ENCODE measurements around the gene HOPX.

The HOPX gene

DNA sequence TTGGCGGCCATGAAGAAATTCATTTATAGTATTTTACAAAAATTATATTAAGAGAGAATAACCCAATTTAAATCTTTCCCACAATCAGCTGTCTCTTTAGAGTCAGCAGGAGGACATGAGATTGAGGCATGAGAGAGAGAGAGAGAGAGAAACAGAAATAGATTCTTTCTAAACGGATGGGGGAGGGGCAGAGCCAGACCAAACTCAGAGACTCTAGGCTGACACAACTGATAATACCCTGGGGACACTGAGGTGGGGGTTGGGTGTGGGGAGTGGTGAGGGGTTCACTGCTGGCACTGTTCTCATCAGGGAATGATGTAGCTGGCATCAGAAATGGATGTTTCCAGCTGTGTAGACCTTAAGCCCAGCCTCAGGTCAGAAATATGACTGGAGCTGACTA, 20.5 kb upstream of the HOPX start (continued):
- no peak for TF ChIP-seq ZNF37A (tag by site-specific recombination; IDR thresholded peaks at IDR 0.05)
- TF ChIP-seq ZXDB (tag by site-specific recombination; IDR thresholded peaks at IDR 0.05) = no peak
- TF ChIP-seq BCL11B (tag by site-specific recombination; IDR thresholded peaks at IDR 0.05; ENCODE audit: low read depth) = no peak
- no peak for TF ChIP-seq ZNF660 (tag by site-specific recombination; IDR thresholded peaks at IDR 0.05)
- no peak for TF ChIP-seq ZNF670 (tag by site-specific recombination; IDR thresholded peaks at IDR 0.05; ENCODE audit: low read depth)
- no peak for TF ChIP-seq ZBTB20 (tag by site-specific recombination; IDR thresholded peaks at IDR 0.05)

GRCh38 chr4:56701161-56701480, 20.0 kb upstream of the HOPX start:
- Histone ChIP-seq H3K4me1 (ENCODE audit: control insufficient read depth, insufficient read depth, low read length) (no peaks in the 10 kb centered on the region), H3K36me3 (ENCODE audit: control insufficient read depth in 2 of 2, insufficient read depth in 1 of 2, low read length in 2 of 2) (no peaks in the 10 kb centered on the region), H3K4me3 (ENCODE audit: low read depth, low read length) (no peak overlapping the region), H3K9me3 (ENCODE audit: control insufficient read depth, insufficient read depth, low read depth, low read length) (no peaks in the 10 kb centered on the region), H3K27ac (ENCODE audit: extremely low read depth, low read depth, low read length) (no peak overlapping the region)
- no peak for TF ChIP-seq TCF7L2 (IDR thresholded peaks at IDR 0.05; ENCODE audit: borderline replicate concordance, low read depth, low read length)
- TF ChIP-seq ZNF266 (tag by site-specific recombination; IDR thresholded peaks at IDR 0.05; ENCODE audit: low read depth) = no peak
- ChIA-PET POLR2A (no interaction called here), CTCF (interaction anchor here (0.7 kb wide), 1 partner anchor 21 kb away, joined by 4 read pairs; no protein-coding TSS in a partner anchor)

GRCh38 chr4:56699537-56700105, 18.5 kb upstream of the HOPX start:
- Histone ChIP-seq H3K4me1 (ENCODE audit: control insufficient read depth, insufficient read depth, low read length) (no peaks in the 10 kb centered on the region), H3K36me3 (ENCODE audit: control insufficient read depth in 2 of 2, insufficient read depth in 1 of 2, low read length in 2 of 2) (no peaks in the 10 kb centered on the region), H3K9me3 (ENCODE audit: control insufficient read depth, insufficient read depth, low read depth, low read length) (no peaks in the 10 kb centered on the region), H3K4me3 (ENCODE audit: low read depth, low read length) (no peak overlapping the region), H3K27ac (ENCODE audit: extremely low read depth, low read depth, low read length) (no peak overlapping the region)
- ChIA-PET CTCF (no interaction called here), POLR2A (no interaction called here)
- no peak for TF ChIP-seq ZNF548 (tag by site-specific recombination; IDR thresholded peaks at IDR 0.05)
- TF ChIP-seq, protein P1, sequence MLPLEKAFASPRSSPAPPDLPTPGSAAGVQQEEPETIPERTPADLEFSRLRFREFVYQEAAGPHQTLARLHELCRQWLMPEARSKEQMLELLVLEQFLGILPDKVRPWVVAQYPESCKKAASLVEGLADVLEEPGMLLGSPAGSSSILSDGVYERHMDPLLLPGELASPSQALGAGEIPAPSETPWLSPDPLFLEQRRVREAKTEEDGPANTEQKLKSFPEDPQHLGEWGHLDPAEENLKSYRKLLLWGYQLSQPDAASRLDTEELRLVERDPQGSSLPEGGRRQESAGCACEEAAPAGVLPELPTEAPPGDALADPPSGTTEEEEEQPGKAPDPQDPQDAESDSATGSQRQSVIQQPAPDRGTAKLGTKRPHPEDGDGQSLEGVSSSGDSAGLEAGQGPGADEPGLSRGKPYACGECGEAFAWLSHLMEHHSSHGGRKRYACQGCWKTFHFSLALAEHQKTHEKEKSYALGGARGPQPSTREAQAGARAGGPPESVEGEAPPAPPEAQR (tag by site-specific recombination; IDR thresholded peaks at IDR 0.05) = no peak
- no peak for TF ChIP-seq ZBTB8A (tag by site-specific recombination; IDR thresholded peaks at IDR 0.05)
- TF ChIP-seq ZNF292 (tag by site-specific recombination; IDR thresholded peaks at IDR 0.05; ENCODE audit: borderline replicate concordance, low read depth) = no peak
- TF ChIP-seq OSR2 (tag by site-specific recombination; IDR thresholded peaks at IDR 0.05) = no peak
- no peak for TF ChIP-seq OVOL3 (tag by site-specific recombination; IDR thresholded peaks at IDR 0.05)
- TF ChIP-seq, protein P2, sequence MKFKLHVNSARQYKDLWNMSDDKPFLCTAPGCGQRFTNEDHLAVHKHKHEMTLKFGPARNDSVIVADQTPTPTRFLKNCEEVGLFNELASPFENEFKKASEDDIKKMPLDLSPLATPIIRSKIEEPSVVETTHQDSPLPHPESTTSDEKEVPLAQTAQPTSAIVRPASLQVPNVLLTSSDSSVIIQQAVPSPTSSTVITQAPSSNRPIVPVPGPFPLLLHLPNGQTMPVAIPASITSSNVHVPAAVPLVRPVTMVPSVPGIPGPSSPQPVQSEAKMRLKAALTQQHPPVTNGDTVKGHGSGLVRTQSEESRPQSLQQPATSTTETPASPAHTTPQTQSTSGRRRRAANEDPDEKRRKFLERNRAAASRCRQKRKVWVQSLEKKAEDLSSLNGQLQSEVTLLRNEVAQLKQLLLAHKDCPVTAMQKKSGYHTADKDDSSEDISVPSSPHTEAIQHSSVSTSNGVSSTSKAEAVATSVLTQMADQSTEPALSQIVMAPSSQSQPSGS (tag by site-specific recombination; IDR thresholded peaks at IDR 0.05; ENCODE audit: low read depth) = no peak
- TF ChIP-seq ZNF132 (tag by site-specific recombination; IDR thresholded peaks at IDR 0.05; ENCODE audit: borderline replicate concordance) = no peak

DNA sequence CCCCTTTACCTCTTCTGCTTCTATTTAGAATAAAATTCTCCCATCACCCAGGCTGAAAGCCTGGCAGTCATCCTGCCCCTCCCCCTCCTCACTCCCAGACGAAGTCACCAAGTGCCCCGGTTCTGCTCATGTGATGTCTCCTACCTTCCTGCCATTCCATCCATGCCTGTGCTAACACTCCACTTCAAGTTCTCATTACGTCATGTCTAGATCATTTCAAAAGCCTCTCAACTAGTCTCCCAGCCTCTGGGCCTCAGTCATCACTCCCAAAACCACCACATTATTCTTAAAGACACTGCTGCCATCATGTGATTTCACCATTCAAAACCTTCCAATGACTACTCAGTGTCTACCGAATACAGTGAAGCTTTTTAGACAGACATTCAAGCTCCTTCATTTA, 17.2 kb upstream of the HOPX start:
- POLR2A ChIA-PET = no interaction called here
- TF ChIP-seq, protein P2 (tag by site-specific recombination; IDR thresholded peaks at IDR 0.05; ENCODE audit: low read depth) = peak; percentile 88
- TF ChIP-seq ZBTB17 (tag by site-specific recombination; IDR thresholded peaks at IDR 0.05) (0 out of 2 replicates have a peak, but pooled peaks have one; percentile 21), ZNF114 (tag by site-specific recombination; IDR thresholded peaks at IDR 0.05) (no peak), ZNF629 (tag by site-specific recombination; IDR thresholded peaks at IDR 0.05) (peak; percentile 69), ZSCAN23 (tag by site-specific recombination; IDR thresholded peaks at IDR 0.05) (0 out of 2 replicates have a peak, but pooled peaks have one; percentile 31)
- TF ChIP-seq, protein P3, sequence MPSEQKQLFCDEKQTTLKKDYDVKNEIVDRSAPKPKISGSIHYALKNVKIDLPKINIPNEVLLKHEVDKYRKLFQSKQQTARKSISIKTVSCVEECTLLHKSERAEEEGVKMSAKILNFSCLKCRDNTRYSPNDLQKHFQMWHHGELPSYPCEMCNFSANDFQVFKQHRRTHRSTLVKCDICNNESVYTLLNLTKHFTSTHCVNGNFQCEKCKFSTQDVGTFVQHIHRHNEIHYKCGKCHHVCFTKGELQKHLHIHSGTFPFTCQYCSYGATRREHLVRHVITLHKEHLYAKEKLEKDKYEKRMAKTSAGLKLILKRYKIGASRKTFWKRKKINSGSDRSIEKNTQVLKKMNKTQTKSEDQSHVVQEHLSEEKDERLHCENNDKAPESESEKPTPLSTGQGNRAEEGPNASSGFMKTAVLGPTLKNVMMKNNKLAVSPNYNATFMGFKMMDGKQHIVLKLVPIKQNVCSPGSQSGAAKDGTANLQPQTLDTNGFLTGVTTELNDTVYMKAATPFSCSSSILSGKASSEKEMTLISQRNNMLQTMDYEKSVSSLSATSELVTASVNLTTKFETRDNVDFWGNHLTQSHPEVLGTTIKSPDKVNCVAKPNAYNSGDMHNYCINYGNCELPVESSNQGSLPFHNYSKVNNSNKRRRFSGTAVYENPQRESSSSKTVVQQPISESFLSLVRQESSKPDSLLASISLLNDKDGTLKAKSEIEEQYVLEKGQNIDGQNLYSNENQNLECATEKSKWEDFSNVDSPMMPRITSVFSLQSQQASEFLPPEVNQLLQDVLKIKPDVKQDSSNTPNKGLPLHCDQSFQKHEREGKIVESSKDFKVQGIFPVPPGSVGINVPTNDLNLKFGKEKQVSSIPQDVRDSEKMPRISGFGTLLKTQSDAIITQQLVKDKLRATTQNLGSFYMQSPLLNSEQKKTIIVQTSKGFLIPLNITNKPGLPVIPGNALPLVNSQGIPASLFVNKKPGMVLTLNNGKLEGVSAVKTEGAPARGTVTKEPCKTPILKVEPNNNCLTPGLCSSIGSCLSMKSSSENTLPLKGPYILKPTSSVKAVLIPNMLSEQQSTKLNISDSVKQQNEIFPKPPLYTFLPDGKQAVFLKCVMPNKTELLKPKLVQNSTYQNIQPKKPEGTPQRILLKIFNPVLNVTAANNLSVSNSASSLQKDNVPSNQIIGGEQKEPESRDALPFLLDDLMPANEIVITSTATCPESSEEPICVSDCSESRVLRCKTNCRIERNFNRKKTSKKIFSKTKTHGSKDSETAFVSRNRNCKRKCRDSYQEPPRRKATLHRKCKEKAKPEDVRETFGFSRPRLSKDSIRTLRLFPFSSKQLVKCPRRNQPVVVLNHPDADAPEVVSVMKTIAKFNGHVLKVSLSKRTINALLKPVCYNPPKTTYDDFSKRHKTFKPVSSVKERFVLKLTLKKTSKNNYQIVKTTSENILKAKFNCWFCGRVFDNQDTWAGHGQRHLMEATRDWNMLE (tag by site-specific recombination; conservative IDR thresholded peaks at IDR 0.05; ENCODE audit: low read depth) = 0 out of 2 replicates have a peak, but pooled peaks have one; percentile 34

More for the DNA sequence above, 17.2 kb upstream of the HOPX start:
- Histone ChIP-seq H3K36me3 (ENCODE audit: control insufficient read depth in 2 of 2, insufficient read depth in 1 of 2, low read length in 2 of 2) (no peaks in the 10 kb centered on the region), H3K9me3 (ENCODE audit: control insufficient read depth, insufficient read depth, low read depth, low read length) (no peaks in the 10 kb centered on the region), H3K27ac (ENCODE audit: extremely low read depth, low read depth, low read length) (no peak overlapping the region), H3K4me3 (ENCODE audit: low read depth, low read length) (no peak overlapping the region), H3K4me1 (ENCODE audit: control insufficient read depth, insufficient read depth, low read length) (no peaks in the 10 kb centered on the region)
- CTCF ChIA-PET = no interaction called here
